ENCODE measurements around the gene PAWR.
"Not testable (repeated sequence)": the region's sequence is repeated elsewhere in the genome, so short reads cannot be mapped to it uniquely, and the experiment has no call there.

PAWR gene

DNA sequence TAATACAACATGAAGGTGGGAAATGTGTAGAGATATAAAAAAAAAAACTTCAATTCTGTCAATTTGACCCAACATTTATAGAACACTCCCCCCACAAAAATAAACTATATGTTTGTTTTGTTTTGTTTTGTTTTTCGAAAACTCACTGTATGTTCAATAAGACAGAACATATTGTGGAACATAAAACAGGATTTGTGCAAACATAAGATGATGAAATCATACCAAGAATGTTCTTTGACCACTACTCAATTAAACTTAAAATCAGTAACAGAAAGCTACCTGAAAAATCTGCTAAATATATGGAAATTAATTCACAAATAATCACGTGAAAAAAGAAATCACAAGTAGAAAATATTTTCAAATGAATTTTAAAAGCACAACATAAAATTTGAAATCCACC lies 61.2 kb downstream of the PAWR start:
- TF ChIP-seq, protein P1, sequence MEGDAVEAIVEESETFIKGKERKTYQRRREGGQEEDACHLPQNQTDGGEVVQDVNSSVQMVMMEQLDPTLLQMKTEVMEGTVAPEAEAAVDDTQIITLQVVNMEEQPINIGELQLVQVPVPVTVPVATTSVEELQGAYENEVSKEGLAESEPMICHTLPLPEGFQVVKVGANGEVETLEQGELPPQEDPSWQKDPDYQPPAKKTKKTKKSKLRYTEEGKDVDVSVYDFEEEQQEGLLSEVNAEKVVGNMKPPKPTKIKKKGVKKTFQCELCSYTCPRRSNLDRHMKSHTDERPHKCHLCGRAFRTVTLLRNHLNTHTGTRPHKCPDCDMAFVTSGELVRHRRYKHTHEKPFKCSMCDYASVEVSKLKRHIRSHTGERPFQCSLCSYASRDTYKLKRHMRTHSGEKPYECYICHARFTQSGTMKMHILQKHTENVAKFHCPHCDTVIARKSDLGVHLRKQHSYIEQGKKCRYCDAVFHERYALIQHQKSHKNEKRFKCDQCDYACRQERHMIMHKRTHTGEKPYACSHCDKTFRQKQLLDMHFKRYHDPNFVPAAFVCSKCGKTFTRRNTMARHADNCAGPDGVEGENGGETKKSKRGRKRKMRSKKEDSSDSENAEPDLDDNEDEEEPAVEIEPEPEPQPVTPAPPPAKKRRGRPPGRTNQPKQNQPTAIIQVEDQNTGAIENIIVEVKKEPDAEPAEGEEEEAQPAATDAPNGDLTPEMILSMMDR (IDR thresholded peaks at IDR 0.05; ENCODE audit: control insufficient read depth, insufficient read depth, low read depth, low read length, missing control alignments): no peak
- no peak overlapping the region for H3K4me3 ChIP-seq (ENCODE audit: control insufficient read depth, low read depth, low read length)
- DNase-seq (ENCODE audit: low read depth): no peak

DNA sequence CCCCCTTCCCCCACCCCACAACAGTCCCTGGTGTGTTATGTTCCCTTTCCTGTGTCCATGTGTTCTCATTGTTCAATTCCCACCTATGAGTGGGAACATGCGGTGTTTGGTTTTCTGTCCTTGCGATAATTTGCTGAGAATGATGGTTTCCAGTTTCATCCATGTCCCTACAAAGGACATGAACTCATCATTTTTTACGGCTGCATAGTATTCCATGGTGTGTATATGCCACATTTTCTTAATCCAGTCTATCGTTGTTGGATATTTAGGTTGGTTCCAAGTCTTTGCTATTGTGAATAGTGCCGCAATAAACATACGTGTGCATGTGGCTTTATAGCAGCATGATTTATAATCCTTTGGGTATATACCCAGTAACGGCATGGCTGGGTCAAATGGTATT lies 64.0 kb downstream of the PAWR start:
- H3K4me3 ChIP-seq (ENCODE audit: control insufficient read depth, low read depth, low read length); DNase-seq (ENCODE audit: low read depth): not testable (repeated sequence)

DNA sequence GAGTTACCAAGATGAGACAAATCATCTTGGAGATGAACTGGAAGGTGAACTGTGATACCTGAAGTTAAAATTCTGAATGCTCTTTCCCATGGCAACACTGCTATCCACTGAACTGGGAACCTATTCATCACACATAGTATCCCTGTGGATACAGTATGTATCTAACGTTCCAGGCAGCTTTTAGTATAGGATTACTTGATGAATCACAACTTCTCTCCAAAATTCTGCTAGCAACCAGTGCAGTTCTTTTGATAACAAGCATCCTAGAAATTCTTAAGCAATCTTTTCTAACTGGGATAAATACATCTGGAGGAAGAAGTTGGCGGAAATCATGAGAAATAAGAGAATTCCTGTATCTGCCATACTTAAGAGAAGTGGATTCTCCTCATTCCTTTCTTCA lies 66.4 kb downstream of the PAWR start:
- no peak overlapping the region for H3K4me3 ChIP-seq (ENCODE audit: control insufficient read depth, low read depth, low read length)
- TF ChIP-seq, protein P1 (IDR thresholded peaks at IDR 0.05; ENCODE audit: control insufficient read depth, insufficient read depth, low read depth, low read length, missing control alignments): no peak
- DNase-seq (ENCODE audit: low read depth): no peak

DNA sequence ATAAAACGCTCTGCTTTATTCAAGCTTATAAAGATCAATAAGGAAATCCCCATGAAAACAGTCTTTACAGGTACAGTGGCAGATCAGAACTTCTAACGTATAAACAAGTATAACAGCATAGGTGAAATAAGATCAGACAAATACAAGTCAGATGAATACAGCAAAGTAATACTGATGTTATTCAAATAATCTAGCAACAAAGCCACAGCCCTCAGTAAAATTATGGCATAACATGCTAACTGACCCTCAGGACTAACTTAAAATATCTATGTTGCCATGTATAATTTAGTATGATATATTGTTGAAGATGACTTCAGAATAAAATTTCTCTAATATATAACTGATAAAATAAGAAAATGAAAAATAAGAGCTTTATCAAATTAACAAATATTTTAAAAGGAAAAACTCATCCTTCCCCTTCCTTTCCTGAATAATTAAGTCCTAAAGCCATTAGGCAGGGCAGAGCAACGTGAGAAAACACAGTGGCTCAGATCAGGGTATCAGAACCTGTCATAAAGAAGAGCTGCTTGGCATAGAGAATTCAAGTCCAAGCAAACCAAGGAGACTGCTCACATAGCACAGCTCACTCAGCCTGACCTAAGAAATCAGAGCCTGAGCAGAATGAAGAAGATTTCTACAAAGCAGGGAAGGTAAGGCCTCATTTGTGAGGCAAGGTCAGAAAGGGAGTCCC lies 70.7 kb downstream of the PAWR start:
- no peak overlapping the region for H3K4me3 ChIP-seq (ENCODE audit: control insufficient read depth, low read depth, low read length)
- DNase-seq (ENCODE audit: low read depth): no peak
- TF ChIP-seq, protein P1 (IDR thresholded peaks at IDR 0.05; ENCODE audit: control insufficient read depth, insufficient read depth, low read depth, low read length, missing control alignments): no peak

DNA sequence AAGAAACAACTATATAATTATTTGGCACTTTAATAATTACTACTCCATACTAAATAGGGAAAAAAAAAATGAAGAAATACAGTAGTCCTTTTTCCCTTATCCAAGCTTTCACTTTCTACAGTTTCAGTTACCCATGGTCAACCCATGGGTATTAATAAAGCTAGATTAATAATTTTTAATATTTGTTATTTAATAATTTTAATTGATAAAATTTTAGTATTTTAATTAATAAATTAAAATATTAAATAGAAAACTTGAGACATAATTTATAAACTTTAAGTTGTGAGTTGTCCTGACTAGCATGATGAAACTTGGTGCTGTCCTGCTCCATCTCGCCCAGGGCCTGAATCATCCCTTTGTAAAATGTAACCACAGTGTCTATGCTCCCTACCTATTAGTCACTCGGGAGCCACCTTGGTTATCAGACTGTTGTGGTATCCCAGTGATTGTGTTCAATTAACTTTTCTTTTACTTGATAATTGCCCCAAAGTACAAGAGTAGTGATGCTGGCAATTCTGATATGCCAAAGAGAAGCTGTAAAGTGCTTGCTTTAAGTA lies 71.8 kb downstream of the PAWR start:
- no peak overlapping the region for H3K4me3 ChIP-seq (ENCODE audit: control insufficient read depth, low read depth, low read length)
- TF ChIP-seq, protein P1 (IDR thresholded peaks at IDR 0.05; ENCODE audit: control insufficient read depth, insufficient read depth, low read depth, low read length, missing control alignments): no peak
- DNase-seq (ENCODE audit: low read depth): no peak

DNA sequence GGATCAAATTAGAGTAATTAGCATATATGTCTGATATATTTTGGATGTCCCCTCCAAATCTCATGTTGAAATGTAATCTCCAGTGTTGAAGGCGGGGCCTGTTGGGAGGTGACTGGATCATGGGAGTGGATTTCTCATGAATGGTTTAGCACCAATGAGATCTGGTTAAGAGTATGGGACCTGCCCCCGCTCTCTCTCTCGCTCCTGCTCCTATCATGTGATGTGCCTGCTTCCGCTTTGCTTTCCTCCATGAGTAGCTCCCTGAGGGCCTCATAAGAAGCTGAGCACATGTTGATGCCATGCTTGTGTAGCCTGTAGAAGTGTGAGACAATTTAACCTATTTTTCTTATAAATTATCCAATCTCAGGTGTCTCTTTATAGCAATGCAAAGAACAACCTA lies 73.1 kb downstream of the PAWR start:
- DNase-seq (ENCODE audit: low read depth): no peak
- TF ChIP-seq, protein P1 (IDR thresholded peaks at IDR 0.05; ENCODE audit: control insufficient read depth, insufficient read depth, low read depth, low read length, missing control alignments): no peak
- H3K4me3 ChIP-seq (ENCODE audit: control insufficient read depth, low read depth, low read length): no peak overlapping the region

DNA sequence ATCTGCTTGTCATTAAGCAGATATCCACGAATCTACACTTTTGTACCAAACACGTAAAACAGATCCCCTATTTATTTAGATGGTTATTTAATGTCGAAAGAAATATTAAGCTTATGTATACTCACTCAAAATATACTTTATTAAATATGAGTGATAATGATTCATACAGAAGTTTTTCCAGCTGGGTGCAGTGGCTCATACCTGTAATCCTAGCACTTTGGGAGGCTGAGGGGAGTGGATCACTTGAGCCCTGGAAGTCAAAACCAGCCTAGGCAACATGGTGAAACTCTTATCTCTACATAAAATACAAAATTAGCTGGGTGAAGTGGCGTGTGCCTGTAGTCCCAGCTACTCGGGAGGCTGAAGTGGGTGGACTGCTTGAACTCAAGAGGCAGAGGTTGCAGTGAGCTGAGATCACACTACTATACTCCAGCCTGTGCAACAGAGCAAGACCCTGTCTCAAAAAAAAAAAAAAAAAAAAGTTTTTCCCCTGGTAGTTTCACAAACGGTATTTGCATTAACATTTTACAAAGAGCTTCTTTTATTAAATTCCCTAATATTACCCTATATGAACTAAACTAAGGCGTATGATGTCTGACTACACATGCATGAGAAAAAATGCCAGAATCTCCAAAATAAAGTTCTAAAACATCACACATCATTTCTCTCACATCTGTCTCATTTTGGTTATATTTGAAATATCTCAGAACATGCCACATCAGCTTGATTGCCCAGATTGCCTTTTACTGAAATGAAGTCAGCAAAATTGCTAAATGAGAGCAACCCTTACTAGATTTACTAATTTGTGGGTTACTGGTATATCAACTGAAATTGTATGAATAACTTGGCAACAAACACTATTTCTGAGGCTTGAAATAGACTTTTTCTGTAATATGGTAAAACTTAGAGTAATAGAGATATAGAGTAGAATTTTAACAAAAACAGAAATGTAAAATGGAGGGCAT lies 74.9 kb downstream of the PAWR start:
- no peak for DNase-seq (ENCODE audit: low read depth)
- no peak overlapping the region for H3K4me3 ChIP-seq (ENCODE audit: control insufficient read depth, low read depth, low read length)
- TF ChIP-seq, protein P1 (IDR thresholded peaks at IDR 0.05; ENCODE audit: control insufficient read depth, insufficient read depth, low read depth, low read length, missing control alignments): no peak
